H9 (cell line): ENCODE results near the gene MOAP1. TPM values are rescaled to one million over a fixed set of nuclear protein-coding genes. Genes with fewer than 3 reads are reported as not detected.
A peak's percentile ranks its signal among the peaks of the same experiment; 100 is the strongest.
"Not testable (repeated sequence)": the region's sequence is repeated elsewhere in the genome, so short reads cannot be mapped to it uniquely, and the experiment has no call there.

Experiments
- DNase-seq: peaks from one replicate; pipeline ENCODE4 v3.0.0-alpha.2; 2017
- H2AFZ ChIP-seq: one replicate; pipeline ENCODE4 v1.6.1; 2013; ENCODE audit warnings: mild to moderate bottlenecking, low read length, control low read depth, moderate library complexity
- H2AK5ac ChIP-seq: 2 replicates; pipeline ENCODE4 v1.6.1; 2013; ENCODE audit warnings: low read length, control low read depth, mixed read lengths; ENCODE audit not compliant: insufficient read length
- H2BK120ac ChIP-seq: one replicate; pipeline ENCODE4 v1.6.1; 2013; ENCODE audit warnings: low read depth, mild to moderate bottlenecking, low read length, control low read depth, inconsistent platforms; ENCODE audit not compliant: poor library complexity, severe bottlenecking
- H2BK12ac ChIP-seq: 2 replicates; pipeline ENCODE4 v1.6.1; 2013; ENCODE audit warnings: low read length, control low read depth, mixed read lengths, low read depth; ENCODE audit not compliant: insufficient read length
- H2BK15ac ChIP-seq: 2 replicates; pipeline ENCODE4 v1.6.1; 2013; ENCODE audit warnings: low read depth, low read length, control low read depth
- H2BK20ac ChIP-seq: one replicate; pipeline ENCODE4 v1.6.1; 2013; ENCODE audit warnings: low read depth, mild to moderate bottlenecking, low read length, control low read depth, inconsistent platforms; ENCODE audit not compliant: poor library complexity, severe bottlenecking
- H2BK5ac ChIP-seq: 2 replicates; pipeline ENCODE4 v1.6.1; 2013; ENCODE audit warnings: low read length, control low read depth, mixed read lengths; ENCODE audit not compliant: insufficient read length
- H3K14ac ChIP-seq: 2 replicates; pipeline ENCODE4 v1.6.1; 2013; ENCODE audit warnings: low read length, control low read depth; ENCODE audit not compliant: insufficient read depth
- H3K18ac ChIP-seq: 2 replicates; pipeline ENCODE4 v1.6.1; 2013; ENCODE audit warnings: low read depth, mild to moderate bottlenecking, mixed read lengths, low read length, control low read depth; ENCODE audit not compliant: insufficient read length
- H3K23ac ChIP-seq: 2 replicates; pipeline ENCODE4 v1.6.1; 2013; ENCODE audit warnings: low read length, control low read depth, mixed read lengths, low read depth; ENCODE audit not compliant: insufficient read length
- H3K23me2 ChIP-seq: 2 replicates; pipeline ENCODE4 v1.6.1; 2013; ENCODE audit warnings: low read depth, mild to moderate bottlenecking, mixed read lengths, low read length, control low read depth; ENCODE audit not compliant: insufficient read length, poor library complexity, severe bottlenecking
- H3K27ac ChIP-seq: 2 replicates; pipeline ENCODE4 v1.5.1; 2013; ENCODE audit warnings: low read length, control low read depth, mixed read lengths, low read depth; ENCODE audit not compliant: insufficient read length
- H3K27me3 ChIP-seq: 2 replicates; pipeline ENCODE4 v1.6.1; 2013; ENCODE audit warnings: low read length, control low read depth, inconsistent platforms; ENCODE audit not compliant: insufficient read depth
- H3K4ac ChIP-seq: 2 replicates; pipeline ENCODE4 v1.6.1; 2013; ENCODE audit warnings: low read depth, mild to moderate bottlenecking, control low read depth, inconsistent platforms, low read length, moderate library complexity
- H3K4me1 ChIP-seq: 2 replicates; pipeline ENCODE4 v1.6.1; 2013; ENCODE audit warnings: low read length, control low read depth, inconsistent platforms; ENCODE audit not compliant: insufficient read depth
- H3K4me2 ChIP-seq: 2 replicates; pipeline ENCODE4 v1.6.1; 2013; ENCODE audit warnings: low read length, control low read depth, mixed read lengths; ENCODE audit not compliant: insufficient read length, insufficient read depth
- H3K56ac ChIP-seq: 2 replicates; pipeline ENCODE4 v1.6.1; 2013; ENCODE audit warnings: low read depth, mild to moderate bottlenecking, mixed read lengths, low read length, control low read depth; ENCODE audit not compliant: insufficient read length
- H3K79me1 ChIP-seq: 2 replicates; pipeline ENCODE4 v1.6.1; 2013; ENCODE audit warnings: low read depth, mild to moderate bottlenecking, moderate library complexity, low read length, control low read depth, inconsistent platforms; ENCODE audit not compliant: insufficient read depth, poor library complexity, severe bottlenecking
- H3K79me2 ChIP-seq: 2 replicates; pipeline ENCODE4 v1.6.1; 2013; ENCODE audit warnings: low read length, control low read depth, inconsistent platforms; ENCODE audit not compliant: insufficient read depth
- H3K9ac ChIP-seq: 2 replicates; pipeline ENCODE4 v1.6.1; 2013; ENCODE audit warnings: low read length, control low read depth, mixed read lengths; ENCODE audit not compliant: insufficient read length; ENCODE audit errors: extremely low read depth
- H3K9me3 ChIP-seq: one replicate; pipeline ENCODE4 v1.6.1; 2013; ENCODE audit warnings: low read depth, low read length, inconsistent platforms; ENCODE audit not compliant: control insufficient read depth
- H3T11ph ChIP-seq: one replicate; pipeline ENCODE4 v1.6.1; 2013; ENCODE audit warnings: mild to moderate bottlenecking, low read length, control low read depth, inconsistent platforms
- H4K20me1 ChIP-seq: one replicate; pipeline ENCODE4 v1.6.1; 2013; ENCODE audit not compliant: control insufficient read depth, insufficient read length, insufficient read depth
- H4K5ac ChIP-seq: 2 replicates; pipeline ENCODE4 v1.6.1; 2013; ENCODE audit warnings: low read depth, mild to moderate bottlenecking, mixed read lengths, low read length, control low read depth; ENCODE audit not compliant: insufficient read length
- H4K8ac ChIP-seq: replicated peaks from 2 replicates; pipeline ENCODE4 v1.6.1; 2013; ENCODE audit warnings: low read length, control low read depth, mixed read lengths, low read depth; ENCODE audit not compliant: insufficient read length
- H4K91ac ChIP-seq: 2 replicates; pipeline ENCODE4 v1.6.1; 2013; ENCODE audit warnings: low read depth, mild to moderate bottlenecking, moderate library complexity, mixed read lengths, low read length, control low read depth; ENCODE audit not compliant: insufficient read length
- H3K27ac Mint-ChIP-seq, 3 experiments: 2 replicates in 2 of 3; 3 replicates in 1 of 3; pipeline ENCODE4 v1.8.0; 2020 to 2021; ENCODE audit warnings: mixed read lengths in 3 of 3, mild to moderate bottlenecking in 1 of 3, moderate library complexity in 1 of 3
- H3K27me3 Mint-ChIP-seq: 2 replicates; pipeline ENCODE4 v1.8.0; 2021; ENCODE audit warnings: low read depth, mild to moderate bottlenecking, moderate library complexity, mixed read lengths
- H3K36me3 Mint-ChIP-seq, 3 experiments: 2 replicates in 2 of 3; 3 replicates in 1 of 3; pipeline ENCODE4 v1.8.0; 2020 to 2021; ENCODE audit warnings: low read depth in 3 of 3, mixed read lengths in 3 of 3; ENCODE audit not compliant: insufficient read depth in 1 of 3
- H3K4me1 Mint-ChIP-seq, 2 experiments: 2 replicates each; pipeline ENCODE4 v1.8.0; 2020; ENCODE audit warnings: mixed read lengths in 2 of 2
- H3K4me3 Mint-ChIP-seq, 2 experiments: 2 replicates in 1 of 2; 3 replicates in 1 of 2; pipeline ENCODE4 v1.8.0; 2020 to 2021; ENCODE audit warnings: mild to moderate bottlenecking in 2 of 2, mixed read lengths in 2 of 2, moderate library complexity in 1 of 2
- H3K9me3 Mint-ChIP-seq, 2 experiments: 2 replicates in 1 of 2; 3 replicates in 1 of 2; pipeline ENCODE4 v1.8.0; 2020; ENCODE audit warnings: mild to moderate bottlenecking in 2 of 2, mixed read lengths in 2 of 2, moderate library complexity in 1 of 2
- WGBS: extraction: QIAGEN DNeasy Blood & Tissue Kit; methylation state at CpG from one replicate; pipeline ENCODE4 v1.1.7; 2013; ENCODE audit warnings: missing lambda C conversion rate, low lambda C conversion rate, mixed read lengths; ENCODE audit not compliant: insufficient read length; ENCODE audit errors: extremely low coverage; 5-methylcytosine and 5-hydroxymethylcytosine counted together
- total RNA-seq: library from RNA; stranded (reverse); gene quantifications from 2 replicates; pipeline ENCODE4 v1.2.1, GENCODE V29; 2021
- TF ChIP-seq, protein P1 (sequence below): fragments of 200-600 bp; sonication (generic); conservative IDR thresholded peaks from 3 replicates; pipeline ENCODE4 v1.8.0; 2021; ENCODE audit warnings: antibody characterized with exemption, mild to moderate bottlenecking

Gene MOAP1
- total RNA-seq, 1 experiment from 2014 or later, result 13.6 TPM

DNA sequence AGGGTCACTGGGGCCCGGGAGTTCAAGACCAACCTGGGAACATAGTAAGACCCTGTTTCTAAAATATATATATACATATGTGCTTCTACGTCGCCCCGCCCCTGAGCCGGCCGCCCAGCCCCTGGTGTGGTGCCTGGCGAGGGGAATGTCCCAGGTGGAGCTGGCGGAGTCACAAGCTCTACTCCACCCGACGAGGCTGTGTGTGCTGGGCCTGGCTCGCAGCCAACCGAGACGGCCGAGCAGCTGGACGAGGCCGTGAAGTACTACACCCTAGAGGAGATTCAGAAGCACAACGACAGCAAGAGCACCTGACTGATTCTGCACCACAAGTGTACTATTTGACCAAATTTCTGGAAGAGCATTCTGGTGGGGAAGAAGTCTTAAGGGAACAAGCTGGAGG is 46.8 kb downstream of the MOAP1 start:
- Histone ChIP-seq H4K20me1 (no peaks in the 10 kb centered on the region), H3K4me1 (no peaks in the 10 kb centered on the region), H3T11ph (no peak overlapping the region), H3K27ac (no peak overlapping the region), H2BK20ac (no peak overlapping the region), H3K18ac (no peak overlapping the region), H3K14ac (no peak overlapping the region), H2BK12ac (no peak overlapping the region), H3K79me1 (no peaks in the 10 kb centered on the region), H2AK5ac (no peak overlapping the region), H3K27me3 (no peaks in the 10 kb centered on the region), H3K79me2 (no peaks in the 10 kb centered on the region), H2AFZ (no peak overlapping the region), H4K5ac (no peak overlapping the region), H3K23me2 (no peaks in the 10 kb centered on the region), H3K23ac (no peak overlapping the region), H3K4ac (no peak overlapping the region), H2BK15ac (no peak overlapping the region), H3K56ac (no peak overlapping the region), H4K8ac (no peak overlapping the region), H2BK120ac (no peak overlapping the region), H3K4me2 (no peak overlapping the region), H3K9ac (no peak overlapping the region), H4K91ac (no peak overlapping the region), H2BK5ac (no peak overlapping the region), H3K9me3 (no peaks in the 10 kb centered on the region)
- DNase-seq, result peak; percentile 57
- peaks cover 4% of the 10 kb centered on the region; the same call in 1 of the 2 replicates for H3K27me3 Mint-ChIP-seq
- no peak overlapping the region for H3K27ac Mint-ChIP-seq
- no peaks in the 10 kb centered on the region for H3K9me3 Mint-ChIP-seq
- no CpG with 5 or more reads among the region's 17 CpGs for WGBS
- no peaks in the 10 kb centered on the region for H3K36me3 Mint-ChIP-seq
- peaks cover 4 to 6% of the 10 kb centered on the region in 2 experiments for H3K4me1 Mint-ChIP-seq
- no peak overlapping the region for H3K4me3 Mint-ChIP-seq
- TF ChIP-seq, protein P1, sequence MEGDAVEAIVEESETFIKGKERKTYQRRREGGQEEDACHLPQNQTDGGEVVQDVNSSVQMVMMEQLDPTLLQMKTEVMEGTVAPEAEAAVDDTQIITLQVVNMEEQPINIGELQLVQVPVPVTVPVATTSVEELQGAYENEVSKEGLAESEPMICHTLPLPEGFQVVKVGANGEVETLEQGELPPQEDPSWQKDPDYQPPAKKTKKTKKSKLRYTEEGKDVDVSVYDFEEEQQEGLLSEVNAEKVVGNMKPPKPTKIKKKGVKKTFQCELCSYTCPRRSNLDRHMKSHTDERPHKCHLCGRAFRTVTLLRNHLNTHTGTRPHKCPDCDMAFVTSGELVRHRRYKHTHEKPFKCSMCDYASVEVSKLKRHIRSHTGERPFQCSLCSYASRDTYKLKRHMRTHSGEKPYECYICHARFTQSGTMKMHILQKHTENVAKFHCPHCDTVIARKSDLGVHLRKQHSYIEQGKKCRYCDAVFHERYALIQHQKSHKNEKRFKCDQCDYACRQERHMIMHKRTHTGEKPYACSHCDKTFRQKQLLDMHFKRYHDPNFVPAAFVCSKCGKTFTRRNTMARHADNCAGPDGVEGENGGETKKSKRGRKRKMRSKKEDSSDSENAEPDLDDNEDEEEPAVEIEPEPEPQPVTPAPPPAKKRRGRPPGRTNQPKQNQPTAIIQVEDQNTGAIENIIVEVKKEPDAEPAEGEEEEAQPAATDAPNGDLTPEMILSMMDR, result 0 out of 3 replicates have a peak, but pooled peaks have one; percentile 16

GRCh38 chr14:93136508-93136907 is 48.2 kb downstream of the MOAP1 start:
- not testable (repeated sequence) for H3T11ph ChIP-seq, H3K9me3 Mint-ChIP-seq, H3K9ac ChIP-seq, H3K27me3 Mint-ChIP-seq, H3K9me3 ChIP-seq, H3K4me3 Mint-ChIP-seq, H3K4me2 ChIP-seq, H2BK15ac ChIP-seq, H3K36me3 Mint-ChIP-seq, H2BK20ac ChIP-seq, H3K4me1 ChIP-seq, H4K20me1 ChIP-seq, H3K23me2 ChIP-seq, H3K4me1 Mint-ChIP-seq, H4K5ac ChIP-seq, H3K14ac ChIP-seq, H2AK5ac ChIP-seq, H3K27me3 ChIP-seq, H2AFZ ChIP-seq, DNase-seq, H3K4ac ChIP-seq, H4K8ac ChIP-seq, H3K56ac ChIP-seq, H3K23ac ChIP-seq, H2BK5ac ChIP-seq, H2BK12ac ChIP-seq, H3K27ac Mint-ChIP-seq, H3K79me1 ChIP-seq, H2BK120ac ChIP-seq, H3K27ac ChIP-seq, H4K91ac ChIP-seq, H3K18ac ChIP-seq, H3K79me2 ChIP-seq
- no CpG with 5 or more reads among the region's 13 CpGs for WGBS
